Measurements from ENCODE around the gene ELANE.
"Not testable (repeated sequence)": the region's sequence is repeated elsewhere in the genome, so short reads cannot be mapped to it uniquely, and the experiment has no call there.

Gene ELANE

DNA sequence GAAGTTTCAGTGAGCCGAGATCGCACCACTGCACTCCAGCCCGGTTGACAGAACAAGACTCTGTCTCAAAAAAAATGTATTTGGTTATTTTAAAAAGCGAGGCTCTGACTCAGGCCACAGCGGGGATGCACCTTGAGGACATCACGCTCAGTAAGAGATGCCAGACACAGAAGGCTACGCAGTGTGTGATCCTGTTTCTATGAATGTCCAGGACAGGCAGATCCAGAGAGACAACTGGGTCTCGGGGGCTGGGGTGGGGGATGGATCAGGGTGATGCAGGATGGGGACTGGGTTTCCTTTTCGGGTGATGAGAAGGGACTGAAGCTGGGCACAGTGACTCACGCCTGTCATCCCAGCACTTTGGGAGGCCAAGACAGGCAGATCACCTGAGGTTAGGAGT is 35.5 kb downstream of the ELANE start:
- DNase-seq (ENCODE audit: low spot score in 2 of 2) (no peak), ATAC-seq (no peak)
- no peak overlapping the region for H3K4me3 Mint-ChIP-seq
- peaks cover 13% of the 10 kb centered on the region for H3K4me1 Mint-ChIP-seq
- H3K36me3 Mint-ChIP-seq, result peaks cover 57% of the 10 kb centered on the region
- H3K27ac Mint-ChIP-seq, result no peak overlapping the region
- no peaks in the 10 kb centered on the region for H3K9me3 Mint-ChIP-seq

GRCh38 chr19:888581-889385 is 36.7 kb downstream of the ELANE start:
- Mint-ChIP-seq H3K9me3 (no peaks in the 10 kb centered on the region), H3K36me3 (peaks cover 61% of the 10 kb centered on the region), H3K4me3 (no peak overlapping the region), H3K4me1 (peaks cover 19% of the 10 kb centered on the region), H3K27ac (no peak overlapping the region)
- DNase-seq (ENCODE audit: low spot score in 2 of 2) (no peak), ATAC-seq (no peak)

DNA sequence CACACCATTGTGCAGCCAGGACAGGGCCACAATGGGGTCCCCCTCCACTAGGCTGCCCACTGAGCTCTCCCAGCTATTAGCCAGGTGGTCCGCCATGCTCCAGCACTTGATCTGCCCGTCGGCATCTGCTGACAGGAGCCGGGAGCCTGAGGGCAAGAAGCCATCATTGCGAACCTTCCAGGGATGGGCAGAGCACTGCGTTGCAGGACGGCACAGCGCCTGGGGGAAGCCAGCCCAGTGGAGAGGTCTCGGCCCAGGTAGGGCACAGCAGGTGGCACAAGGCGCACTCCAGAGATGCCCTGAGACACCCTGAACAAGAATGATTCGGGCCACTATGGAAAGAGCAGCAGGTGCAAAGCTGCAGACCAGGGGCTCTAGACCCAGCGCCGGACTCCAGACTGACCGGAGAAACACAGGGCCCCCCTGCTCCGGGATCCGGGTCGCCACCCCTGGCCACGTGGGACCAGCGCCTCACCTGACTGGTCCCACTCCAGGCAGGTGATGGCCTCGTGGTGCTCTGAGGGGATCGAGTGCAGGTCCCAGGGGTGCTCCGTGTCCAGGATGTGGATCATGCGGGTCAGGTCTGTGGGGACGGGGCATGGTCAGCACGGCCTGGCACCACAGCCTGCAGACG is 37.7 kb downstream of the ELANE start:
- H3K27ac Mint-ChIP-seq, result no peak overlapping the region
- ATAC-seq, result no peak
- H3K4me1 Mint-ChIP-seq, result peaks cover 19% of the 10 kb centered on the region
- no peak overlapping the region for H3K4me3 Mint-ChIP-seq
- no peak for DNase-seq (ENCODE audit: low spot score in 2 of 2)
- no peaks in the 10 kb centered on the region for H3K9me3 Mint-ChIP-seq
- H3K36me3 Mint-ChIP-seq, result peaks cover 68% of the 10 kb centered on the region

- peak overlapping the region; percentile 68 for H3K4me3 Mint-ChIP-seq
- peaks cover 60% of the 10 kb centered on the region for H3K36me3 Mint-ChIP-seq
- H3K9me3 Mint-ChIP-seq, result no peaks in the 10 kb centered on the region
- no peak for ATAC-seq
- H3K4me1 Mint-ChIP-seq, result peaks cover 19% of the 10 kb centered on the region
- no peak for DNase-seq (ENCODE audit: low spot score in 2 of 2)
- H3K27ac Mint-ChIP-seq, result peak overlapping the region; percentile 72
Observed at GRCh38 chr19:890831-891230, 38.7 kb downstream of the ELANE start.

- H3K9me3 Mint-ChIP-seq; ATAC-seq; DNase-seq (ENCODE audit: low spot score in 2 of 2): not testable (repeated sequence)
- Mint-ChIP-seq H3K4me3 (peak overlapping the region; percentile 87), H3K36me3 (peaks cover 66% of the 10 kb centered on the region), H3K27ac (peak overlapping the region; percentile 100), H3K4me1 (peaks cover 24% of the 10 kb centered on the region)
Observed at GRCh38 chr19:891421-892200, 39.5 kb downstream of the ELANE start.

DNA sequence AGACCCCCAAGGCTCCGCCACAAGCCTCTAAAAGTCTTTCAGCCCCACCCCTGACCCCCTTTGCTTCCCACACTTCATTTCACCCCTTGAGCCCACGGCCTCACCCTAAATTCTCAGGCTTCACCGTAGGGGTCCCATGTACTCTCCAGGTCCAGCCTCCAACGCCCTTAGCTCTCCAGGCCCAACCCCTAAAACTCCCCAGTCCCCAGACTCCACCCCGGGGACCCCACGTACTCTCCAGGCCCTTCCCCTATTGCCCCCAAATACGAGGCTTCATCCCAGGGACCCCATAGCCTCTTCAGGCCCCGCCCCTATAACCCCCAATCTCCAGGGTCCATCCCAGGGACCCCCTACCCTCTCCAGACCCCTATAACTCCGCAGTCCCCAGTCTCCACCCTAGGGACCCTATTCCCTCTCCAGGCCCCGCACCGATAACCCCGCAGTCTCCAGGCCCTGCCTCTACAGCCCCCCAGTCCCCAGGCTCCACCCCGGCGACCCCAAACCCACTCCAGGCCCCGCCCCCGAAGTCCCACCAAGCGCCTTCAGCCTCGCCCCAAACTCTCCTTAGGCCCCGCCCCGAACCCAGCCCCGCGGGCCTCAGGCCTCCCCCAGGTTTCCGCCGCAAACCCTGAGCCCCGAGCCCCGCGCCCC is 40.3 kb downstream of the ELANE start:
- Mint-ChIP-seq H3K4me3 (peak overlapping the region; percentile 87), H3K9me3 (no peaks in the 10 kb centered on the region), H3K4me1 (peaks cover 28% of the 10 kb centered on the region), H3K27ac (peak overlapping the region; percentile 100), H3K36me3 (peaks cover 66% of the 10 kb centered on the region)
- ATAC-seq (peak; percentile 44), DNase-seq (ENCODE audit: low spot score in 2 of 2) (no peak)

- ATAC-seq (peak; percentile 93), DNase-seq (ENCODE audit: low spot score in 2 of 2) (peak; percentile 76 to 93)
- peaks cover 28% of the 10 kb centered on the region for H3K4me1 Mint-ChIP-seq
- peaks cover 68% of the 10 kb centered on the region for H3K36me3 Mint-ChIP-seq
- H3K9me3 Mint-ChIP-seq, result no peaks in the 10 kb centered on the region
- peak within 1 kb of the TSS; percentile 87 for H3K4me3 Mint-ChIP-seq
- H3K27ac Mint-ChIP-seq, result peak within 1 kb of the TSS; percentile 100
Observed at GRCh38 chr19:892894-893689, 41.0 kb downstream of the ELANE start, which contains the start of the genes MED16 and RNU6-9. MED16 (minus strand) TSS chr19:893187; CDS start chr19:891131, 2,056 bp downstream. RNU6-9 (plus strand) TSS chr19:893484.

GRCh38 chr19:896434-896833 is 44.3 kb downstream of the ELANE start:
- DNase-seq (ENCODE audit: low spot score in 2 of 2) (no peak), ATAC-seq (no peak)
- H3K9me3 Mint-ChIP-seq, result no peaks in the 10 kb centered on the region
- H3K27ac Mint-ChIP-seq, result peak overlapping the region; percentile 26
- H3K36me3 Mint-ChIP-seq, result peaks cover 50% of the 10 kb centered on the region
- peaks cover 21% of the 10 kb centered on the region for H3K4me1 Mint-ChIP-seq
- H3K4me3 Mint-ChIP-seq, result no peak overlapping the region

GRCh38 chr19:896999-897398 is 44.9 kb downstream of the ELANE start:
- Mint-ChIP-seq H3K9me3 (no peaks in the 10 kb centered on the region), H3K4me1 (peaks cover 20% of the 10 kb centered on the region), H3K4me3 (no peak overlapping the region), H3K36me3 (peaks cover 51% of the 10 kb centered on the region), H3K27ac (peak overlapping the region; percentile 26)
- ATAC-seq (no peak), DNase-seq (ENCODE audit: low spot score in 2 of 2) (no peak)

- no peak overlapping the region for H3K4me3 Mint-ChIP-seq
- H3K36me3 Mint-ChIP-seq, result peaks cover 55% of the 10 kb centered on the region
- H3K4me1 Mint-ChIP-seq, result peaks cover 15% of the 10 kb centered on the region
- ATAC-seq (no peak), DNase-seq (ENCODE audit: low spot score in 2 of 2) (no peak)
- no peaks in the 10 kb centered on the region for H3K9me3 Mint-ChIP-seq
- no peak overlapping the region for H3K27ac Mint-ChIP-seq
Observed at GRCh38 chr19:897442-898039, 45.4 kb downstream of the ELANE start.

- ATAC-seq, result peak; percentile 6
Observed at GRCh38 chr19:898663-899062, 46.6 kb downstream of the ELANE start.

DNA sequence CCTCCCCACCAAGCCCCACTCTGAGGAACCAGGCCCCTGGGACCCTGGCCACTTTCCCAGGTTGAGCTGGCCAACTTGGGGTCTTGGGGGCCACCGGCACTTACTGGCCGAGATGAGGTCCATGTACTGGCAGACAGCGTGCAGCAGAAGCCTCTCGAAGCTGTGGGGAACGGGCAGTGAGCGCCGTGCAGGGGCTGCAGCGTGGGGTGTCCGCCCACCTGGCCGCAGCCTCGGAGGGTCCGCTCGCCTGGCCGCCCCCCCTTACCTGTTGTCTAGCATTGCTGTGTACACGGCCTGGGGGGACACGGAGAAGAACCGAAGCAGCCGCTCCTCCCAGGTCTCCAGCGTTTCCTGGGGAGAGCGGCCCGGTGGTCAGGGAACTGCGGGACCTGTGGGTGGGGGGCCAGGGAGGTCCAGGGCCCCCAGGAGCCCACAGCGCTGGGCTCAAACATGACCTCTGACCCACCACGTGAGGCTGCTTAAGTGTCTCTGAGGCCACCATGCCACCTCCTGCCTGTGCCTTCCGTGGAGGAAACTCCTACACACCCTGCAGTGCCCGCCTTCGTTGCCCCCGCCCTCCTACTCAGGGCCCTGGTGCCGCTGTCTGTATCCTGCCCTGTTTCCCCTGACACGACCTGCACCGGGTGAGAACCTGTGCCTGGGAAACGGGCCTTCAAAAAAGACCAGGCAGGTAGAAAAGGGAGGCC is 47.4 kb downstream of the ELANE start:
- ATAC-seq (no peak), DNase-seq (ENCODE audit: low spot score in 2 of 2) (no peak)
- no peak overlapping the region for H3K27ac Mint-ChIP-seq
- H3K36me3 Mint-ChIP-seq, result peaks cover 42% of the 10 kb centered on the region
- no peak overlapping the region for H3K4me3 Mint-ChIP-seq
- no peaks in the 10 kb centered on the region for H3K9me3 Mint-ChIP-seq
- peaks cover 15% of the 10 kb centered on the region for H3K4me1 Mint-ChIP-seq

More at GRCh38 chr19:898663-899062, 46.6 kb downstream of the ELANE start:
- H3K9me3 Mint-ChIP-seq, result no peaks in the 10 kb centered on the region
- H3K4me3 Mint-ChIP-seq, result no peak overlapping the region
- H3K27ac Mint-ChIP-seq, result no peak overlapping the region
- peaks cover 9% of the 10 kb centered on the region for H3K4me1 Mint-ChIP-seq
- no peak for DNase-seq (ENCODE audit: low spot score in 2 of 2)
- peaks cover 46% of the 10 kb centered on the region for H3K36me3 Mint-ChIP-seq

DNA sequence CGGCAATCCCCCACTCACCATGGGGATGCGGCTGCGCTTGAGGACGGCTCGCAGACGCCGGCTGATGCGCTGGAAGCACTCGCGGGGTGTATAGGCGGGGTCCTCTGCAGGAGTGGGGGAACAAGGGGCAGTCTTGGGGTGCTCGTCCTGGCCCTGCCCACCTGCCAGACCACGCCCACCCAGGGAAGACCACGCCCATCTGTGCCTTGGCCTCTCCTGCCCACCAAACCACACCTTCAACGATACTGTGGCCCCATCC is 47.9 kb downstream of the ELANE start:
- no peak overlapping the region for H3K27ac Mint-ChIP-seq
- H3K9me3 Mint-ChIP-seq, result no peaks in the 10 kb centered on the region
- H3K4me3 Mint-ChIP-seq, result no peak overlapping the region
- H3K36me3 Mint-ChIP-seq, result peaks cover 46% of the 10 kb centered on the region
- peak; percentile 4 for ATAC-seq
- no peak for DNase-seq (ENCODE audit: low spot score in 2 of 2)
- peaks cover 16% of the 10 kb centered on the region for H3K4me1 Mint-ChIP-seq
